Sigmoid colon (tissue), 7 donors: ENCODE measurements around the gene RAP1GAP. TPM values are rescaled to one million over a fixed set of nuclear protein-coding genes. Genes with fewer than 3 reads are reported as not detected.

ENCODE experiments used
- DNase-seq: peaks from one replicate; pipeline ENCODE4 v3.0.0-alpha.2; 2019
- H3K27ac ChIP-seq, 4 donors: fragments of 200-600 bp; sonication (generic); one replicate each; pipeline ENCODE4 v1.5.1; 2016 to 2019; ENCODE audit warnings: mild to moderate bottlenecking in 1 of 4
- H3K27me3 ChIP-seq, 3 donors: fragments of 200-600 bp; sonication (generic); one replicate each; pipeline ENCODE4 v1.5.1; 2019; ENCODE audit warnings: mild to moderate bottlenecking in 1 of 3
- H3K36me3 ChIP-seq, 4 donors: fragments of 200-600 bp; sonication (generic); one replicate each; pipeline ENCODE4 v1.5.1; 2016 to 2019
- H3K4me1 ChIP-seq, 4 donors: fragments of 200-600 bp; sonication (generic); one replicate each; pipeline ENCODE4 v1.5.1; 2017 to 2019
- H3K4me3 ChIP-seq, 4 donors: fragments of 200-600 bp; sonication (generic); one replicate each; pipeline ENCODE4 v1.5.1; 2017 to 2019; ENCODE audit warnings: mild to moderate bottlenecking in 2 of 4, moderate library complexity in 1 of 4
- H3K9me3 ChIP-seq, 4 donors: fragments of 200-600 bp in 3 of 4; sonication (generic) in 3 of 4; one replicate each; pipeline versions ENCODE4 v1.5.1 to v1.6.1; 2013 to 2019
- CTCF ChIP-seq, 4 experiments: fragments of 450-650 bp in 3 of 4; fragments of 200-600 bp in 1 of 4; IDR thresholded peaks; one replicate each; pipeline ENCODE4 v1.5.1; 2016 to 2019; ENCODE audit warnings: antibody characterized with exemption in 4 of 4, mild to moderate bottlenecking in 3 of 4, moderate library complexity in 2 of 4
- EP300 ChIP-seq, 4 donors: sonication (generic); formaldehyde crosslinking; IDR thresholded peaks; one replicate each; pipeline ENCODE4 v1.6.1; 2017; ENCODE audit warnings: antibody characterized with exemption in 4 of 4
- POLR2A ChIP-seq, 2 donors: fragments of 450-650 bp; IDR thresholded peaks; one replicate each; pipeline ENCODE4 v1.6.1; 2016; ENCODE audit warnings: antibody characterized with exemption in 2 of 2, mild to moderate bottlenecking in 2 of 2, moderate library complexity in 2 of 2
- POLR2AphosphoS5 ChIP-seq, 4 donors: sonication (generic); formaldehyde crosslinking; IDR thresholded peaks; one replicate each; pipeline ENCODE4 v1.6.1; 2017; ENCODE audit warnings: antibody characterized with exemption in 4 of 4
- WGBS, 2 donors: extraction: QIAGEN DNeasy Blood & Tissue Kit; methylation state at CpG; one replicate each; pipeline ENCODE4 v1.1.7; 2013; 5-methylcytosine and 5-hydroxymethylcytosine counted together
- intact Hi-C: fragments of 100-400 bp; cut with DNase I; formaldehyde crosslinking; loops from one replicate; pipeline ENCODE4 v1.15.1; 2023
- polyA plus RNA-seq, 3 donors: library from polyadenylated mRNA; stranded (reverse); fragments of 200-250 nt; gene quantifications; one replicate each; pipeline ENCODE4 v1.2.3, GENCODE V29; 2013
- total RNA-seq, 4 donors: library from RNA; depleted of rRNA; stranded (reverse); fragments of >200 nt; gene quantifications; one replicate each; pipeline ENCODE4 v1.1.0, GENCODE V29; 2016
- donor health status: healthy with polysubstance abuse.
- donor health status: Bipolar disorder and iron deficiency.
- donor health status: healthy.

The RAP1GAP gene
- total and polyA plus RNA-seq, 7 donors = 0.33 to 47.4 (median 12.5) TPM; not detected in 1

GRCh38 chr1:21594501-21594900 lies 74.7 kb downstream of the RAP1GAP start:
- WGBS, 2 donors = 61 to 68% methylated on average over 11 of the region's 11 CpGs
- H3K36me3 ChIP-seq = no peaks in the 10 kb centered on the region
- no peaks in the 10 kb centered on the region for H3K9me3 ChIP-seq
- H3K4me1 ChIP-seq = peaks cover 0 to 9% (median 4%) of the 10 kb centered on the region in 4 donors
- intact Hi-C loops = no loop called here
- H3K4me3 ChIP-seq = no peak overlapping the region
- DNase-seq = no peak
- TF ChIP-seq CTCF (IDR thresholded peaks at IDR 0.05) = no peak
- TF ChIP-seq EP300 (IDR thresholded peaks at IDR 0.05) = no peak
- H3K27me3 ChIP-seq = peaks cover 0 to 63% (median 11%) of the 10 kb centered on the region in 3 donors
- H3K27ac ChIP-seq = no peak overlapping the region

- Histone ChIP-seq H3K9me3 (no peaks in the 10 kb centered on the region), H3K36me3 (no peaks in the 10 kb centered on the region), H3K4me3 (no peak overlapping the region), H3K4me1 (peaks cover 0 to 9% (median 4%) of the 10 kb centered on the region in 4 donors), H3K27ac (no peak overlapping the region), H3K27me3 (peaks cover 0 to 64% (median 11%) of the 10 kb centered on the region in 3 donors)
- intact Hi-C loops = no loop called here
- 78 to 86% methylated on average over 8 of the region's 8 CpGs for WGBS, 2 donors
- DNase-seq = no peak
- TF ChIP-seq CTCF (IDR thresholded peaks at IDR 0.05) (no peak), EP300 (IDR thresholded peaks at IDR 0.05) (no peak), POLR2AphosphoS5 (IDR thresholded peaks at IDR 0.05) (no peak), POLR2A (IDR thresholded peaks at IDR 0.05) (no peak)
Observed at GRCh38 chr1:21593231-21593630, 75.9 kb downstream of the RAP1GAP start.

GRCh38 chr1:21592086-21592865 lies 76.9 kb downstream of the RAP1GAP start:
- WGBS, 2 donors = 79 to 88% methylated on average over 12 of the region's 12 CpGs
- peaks cover 0 to 62% (median 11%) of the 10 kb centered on the region in 3 donors for H3K27me3 ChIP-seq
- H3K4me3 ChIP-seq = no peak overlapping the region
- intact Hi-C loops = no loop called here
- DNase-seq = no peak
- no peaks in the 10 kb centered on the region for H3K9me3 ChIP-seq
- H3K4me1 ChIP-seq = peaks cover 0 to 9% (median 4%) of the 10 kb centered on the region in 4 donors
- no peak overlapping the region for H3K27ac ChIP-seq
- TF ChIP-seq CTCF (IDR thresholded peaks at IDR 0.05) = no peak
- no peak for TF ChIP-seq EP300 (IDR thresholded peaks at IDR 0.05)
- H3K36me3 ChIP-seq = no peaks in the 10 kb centered on the region

- no peaks in the 10 kb centered on the region for H3K36me3 ChIP-seq
- peaks cover 0 to 62% (median 6%) of the 10 kb centered on the region in 3 donors for H3K27me3 ChIP-seq
- WGBS, 2 donors = 61 to 70% methylated on average over 13 of the region's 13 CpGs
- intact Hi-C loops = no loop called here
- TF ChIP-seq CTCF (IDR thresholded peaks at IDR 0.05) (no peak), POLR2A (IDR thresholded peaks at IDR 0.05) (no peak), POLR2AphosphoS5 (IDR thresholded peaks at IDR 0.05) (no peak), EP300 (IDR thresholded peaks at IDR 0.05) (no peak)
- no peaks in the 10 kb centered on the region for H3K9me3 ChIP-seq
- H3K4me3 ChIP-seq = no peak overlapping the region
- peaks cover 0 to 19% (median 13%) of the 10 kb centered on the region in 4 donors for H3K4me1 ChIP-seq
- no peak overlapping the region for H3K27ac ChIP-seq
- no peak for DNase-seq
Observed at GRCh38 chr1:21590934-21591333, 78.2 kb downstream of the RAP1GAP start.
